SK-N-SH (cell line): ENCODE results near the gene CRYBA1. TPM values are rescaled to one million over a fixed set of nuclear protein-coding genes. Genes with fewer than 3 reads are reported as not detected.

Experiments
- CTCF ChIA-PET: fragments of 300-600, 350-600 bp; formaldehyde crosslinking; extraction: SDS; loops from one replicate; lab custom pipeline; 2021; lab: Yijun Ruan, JAX
- POLR2A ChIA-PET: fragments of 350-600 bp; sonication (Branson Sonifier 250); formaldehyde crosslinking; extraction: SDS; loops from one replicate; lab custom pipeline; 2020; ENCODE audit warnings: antibody characterized with exemption, inconsistent platforms; lab: Yijun Ruan, JAX
- DNase-seq: peaks from one replicate; pipeline ENCODE4 v3.0.0; 2012
- H2AFZ ChIP-seq: fragments of 200-600 bp; sonication (generic); 2 replicates; pipeline ENCODE4 v1.8.1; 2016; ENCODE audit warnings: antibody characterized with exemption, mild to moderate bottlenecking, low read depth
- H3F3A ChIP-seq: fragments of 200-600 bp; sonication (generic); replicated peaks from 2 replicates; pipeline ENCODE3; 2016; ENCODE audit warnings: antibody characterized with exemption, mild to moderate bottlenecking; ENCODE audit not compliant: insufficient read depth
- H3K27ac ChIP-seq, 2 experiments: fragments of 200-500 bp in 1 of 2; fragments of 200-600 bp in 1 of 2; sonication (Bioruptor generic) in 1 of 2; sonication (generic), shearing (Covaris generic) in 1 of 2; 2 replicates each; pipeline versions ENCODE4 v1.5.1 to v1.6.1; 2014 to 2016; ENCODE audit warnings: low read depth in 2 of 2, inconsistent platforms in 1 of 2, low read length in 1 of 2, mild to moderate bottlenecking in 1 of 2, mixed read lengths in 1 of 2
- H3K27me3 ChIP-seq: fragments of 200-600 bp; sonication (generic), shearing (Covaris generic); 2 replicates; pipeline ENCODE4 v1.6.1; 2016; ENCODE audit warnings: mixed run types; ENCODE audit not compliant: insufficient read depth
- H3K36me3 ChIP-seq, 2 experiments: fragments of 200-500 bp in 1 of 2; fragments of 200-600 bp in 1 of 2; sonication (Bioruptor generic) in 1 of 2; sonication (generic) in 1 of 2; replicated peaks in 1 of 2; 2 replicates each; pipeline versions ENCODE3 to v1.5.1; 2014 to 2016; ENCODE audit warnings: low read length in 1 of 2, mild to moderate bottlenecking in 1 of 2; ENCODE audit not compliant: insufficient read depth in 2 of 2, control insufficient read depth in 1 of 2
- H3K4me1 ChIP-seq, 2 experiments: fragments of 200-500 bp in 1 of 2; fragments of 200-600 bp in 1 of 2; sonication (Bioruptor generic) in 1 of 2; sonication (generic), shearing (Covaris generic) in 1 of 2; 2 replicates each; pipeline versions ENCODE4 v1.5.1 to v1.6.1; 2014 to 2016; ENCODE audit warnings: low read depth in 1 of 2, low read length in 1 of 2, mixed run types in 1 of 2; ENCODE audit not compliant: insufficient read depth in 2 of 2, control insufficient read depth in 1 of 2
- H3K4me2 ChIP-seq: fragments of 200-600 bp; sonication (generic), shearing (Covaris generic); 2 replicates; pipeline ENCODE4 v1.6.1; 2017; ENCODE audit warnings: mixed run types
- H3K4me3 ChIP-seq, 2 experiments: fragments of 200-500 bp in 1 of 2; fragments of 200-600 bp in 1 of 2; sonication (Bioruptor generic) in 1 of 2; sonication (generic), shearing (Covaris generic) in 1 of 2; 2 replicates each; pipeline versions ENCODE4 v1.5.1 to v1.8.1; 2014 to 2016; ENCODE audit warnings: low read depth in 2 of 2, inconsistent platforms in 1 of 2, low read length in 1 of 2, mild to moderate bottlenecking in 1 of 2, mixed read lengths in 1 of 2, moderate library complexity in 1 of 2
- H3K79me2 ChIP-seq: fragments of 200-600 bp; sonication (generic); 2 replicates; pipeline ENCODE4 v1.8.1; 2017; ENCODE audit warnings: mild to moderate bottlenecking; ENCODE audit not compliant: insufficient read depth
- H3K9ac ChIP-seq: fragments of 200-600 bp; sonication (generic); 2 replicates; pipeline ENCODE4 v1.6.1; 2017; ENCODE audit warnings: mixed run types
- H3K9me2 ChIP-seq: fragments of 200-600 bp; sonication (generic); 2 replicates; pipeline ENCODE4 v1.6.1; 2017; ENCODE audit warnings: mixed run types
- H3K9me3 ChIP-seq: fragments of 200-600 bp; sonication (generic); 2 replicates; pipeline ENCODE4 v1.6.1; 2017; ENCODE audit warnings: mixed run types, mild to moderate bottlenecking, moderate library complexity
- H4K20me1 ChIP-seq: fragments of 200-600 bp; sonication (generic); 2 replicates; pipeline ENCODE4 v1.6.1; 2017; ENCODE audit warnings: mild to moderate bottlenecking, mixed run types; ENCODE audit not compliant: insufficient read depth
- CHD2 ChIP-seq: fragments of 150-350 bp; IDR thresholded peaks from 2 replicates; pipeline ENCODE4 v1.6.1; 2018; ENCODE audit warnings: low read length; ENCODE audit not compliant: partially characterized antibody
- FOSL2 ChIP-seq: IDR thresholded peaks from 2 replicates; pipeline ENCODE4 v1.4.0; 2012; ENCODE audit warnings: low read depth, mild to moderate bottlenecking, moderate library complexity, borderline replicate concordance
- FOXM1 ChIP-seq: IDR thresholded peaks from 2 replicates; pipeline ENCODE4 v1.4.0; 2012; ENCODE audit warnings: low read depth, mild to moderate bottlenecking
- GABPA ChIP-seq: IDR thresholded peaks from 2 replicates; pipeline ENCODE4 v1.4.0; 2012; ENCODE audit warnings: low read depth, mild to moderate bottlenecking
- GATA2 ChIP-seq: sonication (generic); formaldehyde crosslinking; IDR thresholded peaks from 2 replicates; pipeline ENCODE4 v1.5.0; 2020; ENCODE audit warnings: mild to moderate bottlenecking, missing genetic modification reagents
- JUND ChIP-seq: IDR thresholded peaks from 2 replicates; pipeline ENCODE4 v1.4.0; 2012
- MEF2A ChIP-seq: IDR thresholded peaks from 2 replicates; pipeline ENCODE4 v1.4.0; 2012; ENCODE audit warnings: low read depth, borderline replicate concordance
- MXI1 ChIP-seq: IDR thresholded peaks from 2 replicates; pipeline ENCODE4 v1.6.1; 2012; ENCODE audit warnings: mild to moderate bottlenecking, low read depth, low read length, improper control_type of control experiment
- NFIC ChIP-seq: IDR thresholded peaks from 2 replicates; pipeline ENCODE4 v1.4.0; 2012; ENCODE audit warnings: borderline replicate concordance
- NRF1 ChIP-seq: IDR thresholded peaks from 2 replicates; pipeline ENCODE4 v1.6.1; 2012; ENCODE audit warnings: low read depth, mild to moderate bottlenecking, low read length
- RCOR1 ChIP-seq: fragments of 150-350 bp; IDR thresholded peaks from 2 replicates; pipeline ENCODE4 v1.6.1; 2017; ENCODE audit warnings: antibody characterized with exemption, low read length
- REST ChIP-seq: IDR thresholded peaks from 2 replicates; pipeline ENCODE4 v1.6.1; 2012; ENCODE audit warnings: mild to moderate bottlenecking, low read depth, low read length, moderate library complexity
- RFX5 ChIP-seq: IDR thresholded peaks from 2 replicates; pipeline ENCODE4 v1.6.1; 2012; ENCODE audit warnings: mild to moderate bottlenecking, improper control_type of control experiment, low read length
- SIN3A ChIP-seq: IDR thresholded peaks from 2 replicates; pipeline ENCODE4 v1.6.1; 2012; ENCODE audit warnings: low read depth, mild to moderate bottlenecking, low read length, moderate library complexity, borderline replicate concordance
- SMC3 ChIP-seq: IDR thresholded peaks from 2 replicates; pipeline ENCODE4 v1.6.1; 2012; ENCODE audit warnings: low read depth, low read length, improper control_type of control experiment
- TEAD4 ChIP-seq: IDR thresholded peaks from 2 replicates; pipeline ENCODE4 v1.4.0; 2012; ENCODE audit warnings: mild to moderate bottlenecking, borderline replicate concordance; ENCODE audit not compliant: insufficient read depth
- USF1 ChIP-seq: IDR thresholded peaks from 2 replicates; pipeline ENCODE4 v1.4.0; 2012; ENCODE audit warnings: low read depth, borderline replicate concordance
- USF2 ChIP-seq: fragments of 150-350 bp; IDR thresholded peaks from 2 replicates; pipeline ENCODE4 v1.6.1; 2017; ENCODE audit warnings: antibody characterized with exemption, low read length, low read depth, borderline replicate concordance
- YY1 ChIP-seq: IDR thresholded peaks from 2 replicates; pipeline ENCODE4 v1.4.0; 2012; ENCODE audit warnings: low read depth, mild to moderate bottlenecking
- WGBS: methylation state at CpG from one replicate; pipeline ENCODE4 v1.1.6; 2017; ENCODE audit warnings: low lambda C conversion rate; 5-methylcytosine and 5-hydroxymethylcytosine counted together
- polyA plus RNA-seq, 3 experiments: library from polyadenylated mRNA; depleted of rRNA; stranded (reverse); fragments of >200 nt; gene quantifications; 2 replicates each; pipeline ENCODE4 v1.2.3, GENCODE V29; 2012

The CRYBA1 gene
- polyA plus RNA-seq, 1 of the 3 experiments (the other 2 are of a cell fraction), result not detected

GRCh38 chr17:29279397-29280070 is 32.9 kb downstream of the CRYBA1 start:
- peaks cover 25% of the 10 kb centered on the region for H3F3A ChIP-seq
- 87% methylated on average over 5 of the region's 5 CpGs for WGBS
- DNase-seq, result no peak
- H3K4me1 ChIP-seq, result peaks cover 0 to 9% of the 10 kb centered on the region in 2 experiments; a peak in 2 of 4 replicates
- no peaks in the 10 kb centered on the region for H3K27me3 ChIP-seq
- no peaks in the 10 kb centered on the region for H3K9me3 ChIP-seq
- H4K20me1 ChIP-seq, result peaks cover 100% of the 10 kb centered on the region
- peaks cover 24 to 85% of the 10 kb centered on the region in 2 experiments for H3K36me3 ChIP-seq
- H3K9me2 ChIP-seq, result no peaks in the 10 kb centered on the region; the same call in 1 of the 2 replicates
- H3K9ac ChIP-seq, result no peak overlapping the region
- no peak overlapping the region for H3K27ac ChIP-seq
- no peak overlapping the region for H3K4me3 ChIP-seq
- CTCF ChIA-PET, result interaction anchor here (0.7 to 7.0 kb wide), 5 partner anchors 9 to 131 kb away, joined by 3 to 43 read pairs (median 3); no protein-coding TSS in a partner anchor
- POLR2A ChIA-PET, result no interaction called here
- H3K79me2 ChIP-seq, result peaks cover 100% of the 10 kb centered on the region
- H2AFZ ChIP-seq, result no peak overlapping the region
- TF ChIP-seq JUND (no peak), YY1 (no peak), GABPA (no peak), TEAD4 (no peak), USF1 (no peak), FOXM1 (no peak), RFX5 (no peak), USF2 (no peak), RCOR1 (no peak), SMC3 (no peak), FOSL2 (no peak), REST (no peak), MXI1 (no peak), NFIC (no peak), SIN3A (no peak), CHD2 (no peak), NRF1 (no peak), GATA2 (CRISPR knock-in tag) (no peak), MEF2A (no peak)
- H3K4me2 ChIP-seq, result no peak overlapping the region
